Measurements from ENCODE around the gene TF.

The TF gene

DNA sequence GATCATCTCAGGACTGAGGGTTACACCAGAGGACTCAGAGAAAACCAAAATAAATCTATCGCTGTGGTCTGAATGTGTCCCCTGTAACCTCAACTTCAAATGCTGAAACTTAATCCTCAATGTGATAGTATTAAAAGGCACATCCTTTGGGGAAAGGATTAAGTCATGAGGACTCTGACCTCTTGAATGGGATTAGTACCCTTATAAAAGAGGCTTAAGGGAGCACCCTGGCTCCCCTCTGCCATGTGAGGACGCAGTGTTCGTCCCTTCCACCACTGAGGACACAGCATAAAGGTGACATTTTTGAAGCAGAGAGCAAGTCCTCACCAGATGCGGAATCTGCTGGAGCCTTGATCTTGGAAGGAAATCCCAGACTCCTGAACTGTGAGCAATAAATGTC, 98.9 kb downstream of the TF start:
- no peak for DNase-seq (ENCODE audit: low read depth)
- TF ChIP-seq, protein P1, sequence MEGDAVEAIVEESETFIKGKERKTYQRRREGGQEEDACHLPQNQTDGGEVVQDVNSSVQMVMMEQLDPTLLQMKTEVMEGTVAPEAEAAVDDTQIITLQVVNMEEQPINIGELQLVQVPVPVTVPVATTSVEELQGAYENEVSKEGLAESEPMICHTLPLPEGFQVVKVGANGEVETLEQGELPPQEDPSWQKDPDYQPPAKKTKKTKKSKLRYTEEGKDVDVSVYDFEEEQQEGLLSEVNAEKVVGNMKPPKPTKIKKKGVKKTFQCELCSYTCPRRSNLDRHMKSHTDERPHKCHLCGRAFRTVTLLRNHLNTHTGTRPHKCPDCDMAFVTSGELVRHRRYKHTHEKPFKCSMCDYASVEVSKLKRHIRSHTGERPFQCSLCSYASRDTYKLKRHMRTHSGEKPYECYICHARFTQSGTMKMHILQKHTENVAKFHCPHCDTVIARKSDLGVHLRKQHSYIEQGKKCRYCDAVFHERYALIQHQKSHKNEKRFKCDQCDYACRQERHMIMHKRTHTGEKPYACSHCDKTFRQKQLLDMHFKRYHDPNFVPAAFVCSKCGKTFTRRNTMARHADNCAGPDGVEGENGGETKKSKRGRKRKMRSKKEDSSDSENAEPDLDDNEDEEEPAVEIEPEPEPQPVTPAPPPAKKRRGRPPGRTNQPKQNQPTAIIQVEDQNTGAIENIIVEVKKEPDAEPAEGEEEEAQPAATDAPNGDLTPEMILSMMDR (conservative IDR thresholded peaks at IDR 0.05; ENCODE audit: low read depth, low read length) = no peak
- no peak overlapping the region for H3K4me3 ChIP-seq (ENCODE audit: low read depth, low read length)
